Hair follicular keratinocyte (primary cell): ENCODE data around the gene IRF1. TPM values are rescaled to one million over a fixed set of nuclear protein-coding genes. Genes with fewer than 3 reads are reported as not detected.

Experiments
- total RNA-seq: library from RNA; depleted of rRNA; stranded (reverse); fragments of >200 nt; gene quantifications from 2 replicates; pipeline ENCODE4 v1.2.3, GENCODE V29; 2015

Gene IRF1, protein sequence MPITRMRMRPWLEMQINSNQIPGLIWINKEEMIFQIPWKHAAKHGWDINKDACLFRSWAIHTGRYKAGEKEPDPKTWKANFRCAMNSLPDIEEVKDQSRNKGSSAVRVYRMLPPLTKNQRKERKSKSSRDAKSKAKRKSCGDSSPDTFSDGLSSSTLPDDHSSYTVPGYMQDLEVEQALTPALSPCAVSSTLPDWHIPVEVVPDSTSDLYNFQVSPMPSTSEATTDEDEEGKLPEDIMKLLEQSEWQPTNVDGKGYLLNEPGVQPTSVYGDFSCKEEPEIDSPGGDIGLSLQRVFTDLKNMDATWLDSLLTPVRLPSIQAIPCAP
- 13.1 and 13.8 TPM in 2 replicates for total RNA-seq

DNA sequence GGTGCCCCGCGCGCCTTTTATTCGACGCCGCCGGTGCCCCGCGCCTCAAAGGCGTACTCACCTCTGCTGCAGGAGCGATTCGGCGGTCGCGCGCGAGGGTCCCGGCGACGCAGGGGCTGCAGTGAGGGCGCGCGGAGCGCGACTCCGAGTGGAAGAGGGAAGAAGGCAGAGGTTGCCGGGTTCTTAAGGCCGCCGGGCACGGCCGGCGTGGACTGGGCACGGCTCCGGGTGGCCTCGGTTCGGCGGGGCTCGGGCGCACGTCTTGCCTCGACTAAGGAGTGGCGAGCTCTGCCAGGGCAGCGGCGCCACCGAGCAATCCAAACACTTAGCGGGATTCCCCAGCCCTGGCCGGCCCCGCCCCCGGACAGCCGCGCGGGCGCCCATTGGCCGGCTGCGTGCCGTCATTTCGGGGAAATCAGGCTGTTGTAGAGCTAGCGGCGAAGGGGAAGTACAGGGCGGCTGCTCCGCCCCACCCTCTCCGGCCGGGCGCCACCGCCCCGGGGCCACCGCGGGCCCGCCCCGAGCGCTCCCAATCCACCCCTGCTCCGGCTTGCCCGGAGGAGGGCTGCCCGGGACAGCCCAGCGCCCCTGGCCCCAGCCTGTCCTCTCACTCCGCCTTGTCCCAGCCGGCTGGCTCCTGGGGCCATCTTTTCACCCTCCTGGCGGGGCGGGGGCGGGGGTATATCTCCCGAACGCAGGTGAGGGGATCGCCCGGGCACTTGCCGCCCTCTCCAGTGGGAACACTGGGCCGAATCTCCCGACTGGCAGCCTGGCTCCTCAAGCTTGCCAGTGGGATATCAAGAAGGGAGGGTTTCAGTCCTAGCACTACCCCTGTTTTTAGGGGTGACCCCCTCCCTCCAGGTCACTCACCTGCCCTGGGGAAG lies at the start of gene IRF1:
IRF1 (minus strand) TSS at position 290 of the 884 bp plus-strand sequence. CDS start 1,295 bp downstream, outside the sequence.

Other genes with a start within 250 kb of the IRF1 start
- 44.2 and 74.6 TPM in 2 replicates for gene PDLIM4, start 233.1 kb downstream of the IRF1 start, total RNA-seq
- gene SLC22A4, start 196.4 kb downstream of the IRF1 start, total RNA-seq, result 1.2 and 2.2 TPM in 2 replicates
- 6.3 and 10.1 TPM in 2 replicates for gene SLC22A5, start 121.1 kb downstream of the IRF1 start, total RNA-seq
- not detected in 2 replicates for gene IL5, start 52.7 kb upstream of the IRF1 start, total RNA-seq
- gene RAD50, start 66.2 kb upstream of the IRF1 start, total RNA-seq, result 15.3 and 22.3 TPM in 2 replicates
- not detected in 2 replicates for gene IL13, start 167.4 kb upstream of the IRF1 start, total RNA-seq
- gene IL4, start 183.2 kb upstream of the IRF1 start, total RNA-seq, result not detected in 2 replicates
- 6.0 and 6.6 TPM in 2 replicates for gene KIF3A, start 246.8 kb upstream of the IRF1 start, total RNA-seq